HG03108 (cell line): ENCODE results near the gene MLLT3.

Experiments
- ATAC-seq: cut with Tn5 transposase; IDR thresholded peaks from one replicate; pipeline ENCODE4 v1.9.1; 2021; ENCODE audit warnings: moderate library complexity; ENCODE audit not compliant: unreplicated experiment

Gene MLLT3

DNA sequence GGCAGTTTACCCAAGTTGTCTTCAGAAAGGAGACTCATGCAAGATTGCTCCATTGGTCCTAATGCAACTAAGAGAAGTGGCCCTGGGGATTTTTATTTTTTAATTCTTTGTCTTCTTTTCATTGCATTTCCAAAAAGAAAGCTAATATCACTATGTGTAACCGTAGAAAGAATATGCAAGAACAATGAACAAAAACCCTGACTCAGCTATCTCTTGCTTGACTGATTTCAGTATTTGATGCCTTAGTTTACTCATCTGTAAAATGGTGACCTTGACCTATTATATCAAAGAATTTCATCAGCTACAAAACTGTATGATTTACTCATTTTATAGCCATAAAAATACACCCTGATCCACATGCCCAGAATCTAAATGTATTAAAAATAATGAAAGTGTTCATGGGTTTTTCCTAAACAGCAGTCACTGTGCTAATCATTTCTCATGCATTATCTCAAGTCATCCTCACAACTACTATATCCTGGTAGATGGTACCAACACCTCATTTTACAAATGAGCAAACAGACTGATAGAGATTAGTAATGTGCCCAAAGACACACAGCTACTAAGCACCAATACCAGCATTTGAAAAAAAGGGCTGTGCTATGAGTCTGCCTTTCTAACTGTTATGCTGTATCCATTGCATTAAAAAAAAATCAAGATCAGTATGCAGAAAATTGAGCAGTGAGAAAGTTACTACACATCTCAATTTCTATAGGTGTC, 185.7 kb downstream of the MLLT3 start:
- ATAC-seq: no peak

DNA sequence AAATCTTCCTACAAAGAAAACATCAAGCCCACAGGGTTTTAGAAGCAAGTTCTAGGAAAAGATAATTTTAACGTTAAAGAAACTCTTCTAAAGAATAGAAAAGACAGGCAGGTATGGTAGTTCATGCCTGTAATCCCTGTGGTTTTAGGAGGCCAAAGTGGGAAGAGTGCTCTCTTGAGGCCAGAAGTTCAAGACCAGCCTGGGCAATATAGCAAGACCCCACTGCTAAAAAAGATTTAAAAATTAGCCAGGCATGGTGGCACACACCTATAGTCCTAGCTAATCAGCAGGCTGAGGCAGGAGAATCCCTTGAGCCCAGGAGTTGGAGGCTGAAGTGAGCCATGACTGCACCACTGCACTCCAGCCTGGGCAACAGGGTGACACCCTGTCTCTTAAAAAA, 193.3 kb downstream of the MLLT3 start:
- no peak for ATAC-seq

DNA sequence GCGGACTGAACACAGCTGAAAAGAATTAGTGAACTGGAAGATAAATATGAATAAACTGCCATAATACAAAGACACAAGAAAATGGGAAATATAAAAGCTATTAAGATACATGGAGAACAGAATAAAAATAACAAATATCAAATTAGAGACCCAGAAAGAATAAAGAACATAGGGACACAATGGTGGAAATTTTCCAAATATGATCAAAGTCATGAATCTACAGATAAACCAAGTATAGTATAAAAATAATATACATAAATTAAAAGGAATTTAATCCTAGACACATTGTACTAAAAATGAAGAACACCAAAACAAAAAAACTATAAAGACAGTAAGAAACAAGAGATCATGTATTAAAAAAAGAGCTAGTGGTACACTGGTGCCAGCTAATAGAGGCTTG, 194.9 kb downstream of the MLLT3 start:
- no peak for ATAC-seq

DNA sequence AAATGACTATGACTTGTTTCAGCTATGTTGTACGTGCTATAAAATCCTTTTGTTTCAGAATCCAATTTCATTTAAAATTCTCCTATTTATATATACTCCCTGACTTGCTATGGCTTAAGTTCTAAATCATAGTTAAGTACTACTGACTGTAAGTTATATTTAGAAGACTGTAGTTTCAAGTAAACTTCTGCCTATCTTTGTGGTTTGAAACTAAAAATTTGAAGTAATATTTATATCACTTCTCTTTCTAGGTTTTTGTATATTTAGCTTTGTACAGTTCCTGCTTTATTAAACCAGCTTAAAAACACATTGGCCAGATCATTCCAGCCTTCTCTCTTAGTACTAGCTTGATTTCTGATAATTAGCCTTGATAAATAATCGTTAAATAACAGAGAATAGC, 196.3 kb downstream of the MLLT3 start:
- peak; percentile 77 for ATAC-seq

DNA sequence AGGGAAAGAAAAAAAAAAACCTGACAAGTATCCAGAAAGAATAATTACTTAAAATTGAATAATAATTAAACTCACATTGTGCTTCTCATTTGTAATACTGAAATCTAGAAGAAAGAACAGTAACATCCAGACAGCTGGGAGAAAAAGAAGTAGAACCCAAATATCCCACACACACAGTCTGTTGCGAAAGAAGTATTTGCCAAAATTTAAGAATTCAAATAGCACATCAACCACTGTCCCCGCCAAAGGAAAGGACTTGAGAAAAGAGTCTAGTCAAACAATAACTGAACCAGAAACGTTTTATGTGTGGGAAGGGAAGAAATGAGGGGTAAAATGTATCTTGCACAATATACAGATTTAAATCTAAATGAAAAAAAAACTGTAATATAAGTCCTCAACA, 202.8 kb downstream of the MLLT3 start:
- ATAC-seq: no peak

DNA sequence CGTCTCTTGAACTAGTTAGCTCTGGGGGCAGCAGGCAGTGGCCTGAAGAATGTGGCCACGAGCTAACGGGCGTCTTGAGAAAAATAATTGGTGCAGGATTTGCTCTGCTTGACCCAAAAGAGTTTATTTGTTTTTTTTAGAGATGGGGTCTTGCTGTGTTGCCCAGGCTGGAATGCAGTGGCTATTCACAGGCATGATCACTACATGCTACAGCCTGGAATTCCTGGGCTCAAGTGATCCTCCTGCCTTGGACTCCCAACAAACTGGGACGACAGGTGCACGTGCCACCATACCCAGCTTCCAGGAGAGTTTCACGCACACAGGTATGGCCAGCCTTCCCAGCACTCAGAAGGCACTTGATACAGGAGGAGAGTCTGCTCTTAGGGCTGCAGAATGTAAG, 203.8 kb downstream of the MLLT3 start:
- ATAC-seq: no peak

DNA sequence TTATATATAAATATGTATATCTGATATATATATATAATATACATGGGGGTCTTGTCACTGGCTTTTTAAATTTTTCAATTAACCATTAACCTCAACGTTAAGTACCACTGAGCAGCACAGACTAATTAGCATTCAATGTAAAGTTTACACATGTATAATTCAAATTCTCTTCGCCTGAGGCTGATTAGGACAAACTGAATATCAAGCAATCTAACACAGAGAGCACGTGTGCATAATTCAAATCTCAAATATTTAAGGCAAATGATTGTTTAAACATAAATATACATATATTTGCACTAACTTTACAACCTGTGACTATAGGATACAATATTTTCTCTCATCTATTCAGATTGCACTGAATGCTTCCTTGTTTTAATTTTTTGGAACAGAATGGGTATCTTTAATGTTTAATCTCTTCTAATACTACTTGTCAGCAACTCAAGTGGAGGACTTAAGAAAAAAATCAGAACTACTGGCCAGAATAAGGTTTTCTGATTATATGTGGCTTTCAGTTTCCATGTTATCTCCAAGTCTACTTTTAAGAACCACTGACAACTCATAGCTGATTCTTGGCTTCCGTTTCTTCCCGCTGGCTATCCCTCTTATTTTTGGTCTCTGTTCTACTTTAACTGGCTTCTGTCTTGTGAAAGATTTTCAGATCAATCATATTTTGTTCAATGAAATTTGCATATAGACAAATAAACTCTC, 204.8 kb downstream of the MLLT3 start:
- ATAC-seq: no peak

DNA sequence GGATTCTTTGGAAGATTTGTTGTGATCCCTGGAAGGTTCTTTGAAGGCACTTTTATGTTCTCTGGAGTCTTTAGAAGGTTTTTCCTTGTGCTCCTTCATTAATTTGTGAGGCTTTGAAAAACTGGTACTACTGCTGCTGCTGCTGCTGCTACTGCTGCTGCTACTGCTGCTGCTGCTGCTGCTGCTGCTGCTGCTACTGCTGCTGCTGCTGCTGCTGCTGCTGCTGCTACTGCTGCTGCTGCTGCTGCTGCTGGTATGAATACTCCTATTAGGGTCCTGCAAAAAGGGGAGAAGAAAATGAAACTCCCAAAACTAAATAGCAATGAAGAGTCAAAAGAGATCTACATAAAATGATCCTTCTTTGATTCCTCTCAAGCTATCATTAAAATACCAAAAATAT, 208.1 kb downstream of the MLLT3 start:
- ATAC-seq: no peak

DNA sequence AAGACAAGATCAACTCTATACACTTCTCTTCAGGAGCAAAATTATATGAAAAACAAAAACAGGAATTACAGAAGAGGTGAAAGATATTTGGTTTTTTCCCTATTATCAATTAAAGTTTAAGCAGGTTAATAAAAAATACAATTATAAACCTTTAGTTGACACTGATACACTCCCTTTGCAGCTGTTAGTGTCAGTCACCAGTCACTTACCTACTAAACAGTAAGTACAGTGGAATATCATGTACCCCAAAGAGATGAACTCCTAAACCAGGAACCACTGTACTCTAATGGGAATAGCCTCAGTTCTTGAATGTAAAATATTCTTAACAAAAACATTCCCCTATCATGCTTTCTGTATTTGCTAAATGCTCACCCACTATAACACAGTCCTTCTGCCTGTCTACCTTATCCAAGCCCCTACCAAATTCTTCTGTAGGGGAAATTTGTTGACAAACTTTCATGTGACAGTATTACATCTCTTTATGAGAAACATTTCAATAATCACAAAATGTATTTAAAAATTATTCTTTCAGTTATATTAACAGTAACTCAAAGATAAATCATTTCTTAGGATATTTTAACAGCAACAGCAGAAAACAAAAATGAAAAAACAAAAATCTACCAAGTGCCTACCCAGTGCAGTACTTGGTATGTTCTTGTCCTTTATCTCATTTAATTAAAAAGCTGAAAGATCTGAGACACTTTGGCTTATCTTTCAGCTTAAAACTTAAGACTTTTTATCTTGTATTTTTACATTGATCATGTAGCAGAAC, 212.8 kb downstream of the MLLT3 start:
- no peak for ATAC-seq

DNA sequence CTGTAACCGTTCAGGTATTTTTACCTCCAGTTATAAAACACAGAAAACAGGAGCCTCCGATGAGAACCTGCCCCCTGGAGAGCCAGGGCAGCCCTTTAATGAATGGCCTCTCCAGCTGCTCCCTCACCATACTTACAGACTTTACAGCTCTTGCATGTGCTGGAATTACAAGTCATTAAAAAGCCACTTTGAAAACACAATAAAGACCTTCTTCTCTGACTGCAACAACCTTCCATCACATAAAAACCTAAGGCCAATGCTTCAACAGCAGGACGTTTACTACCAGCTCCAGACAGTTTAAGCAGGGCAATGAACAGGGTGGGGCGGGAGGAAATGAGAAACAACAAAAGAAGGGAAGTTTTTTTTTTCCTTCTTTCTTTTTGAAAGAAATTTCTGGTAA, 213.8 kb downstream of the MLLT3 start:
- ATAC-seq: no peak

DNA sequence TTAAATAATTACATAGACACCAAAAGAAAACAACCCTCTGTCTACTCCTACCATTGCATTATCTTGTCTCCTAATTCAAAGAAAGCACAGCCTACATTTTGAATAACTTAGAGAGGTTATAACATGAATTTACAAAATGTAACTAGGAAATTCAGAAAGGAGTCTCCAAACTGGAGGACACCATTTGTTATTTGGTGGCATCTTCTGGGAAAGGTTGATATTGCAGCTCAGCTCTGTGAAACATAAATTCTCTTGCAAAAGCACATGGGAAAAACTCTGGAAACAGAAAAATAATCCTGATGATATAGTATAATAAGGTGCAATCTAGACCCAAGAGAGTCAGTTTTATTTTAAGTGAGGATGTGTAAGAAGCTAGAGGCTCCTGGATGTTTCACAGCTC, 215.3 kb downstream of the MLLT3 start:
- no peak for ATAC-seq

DNA sequence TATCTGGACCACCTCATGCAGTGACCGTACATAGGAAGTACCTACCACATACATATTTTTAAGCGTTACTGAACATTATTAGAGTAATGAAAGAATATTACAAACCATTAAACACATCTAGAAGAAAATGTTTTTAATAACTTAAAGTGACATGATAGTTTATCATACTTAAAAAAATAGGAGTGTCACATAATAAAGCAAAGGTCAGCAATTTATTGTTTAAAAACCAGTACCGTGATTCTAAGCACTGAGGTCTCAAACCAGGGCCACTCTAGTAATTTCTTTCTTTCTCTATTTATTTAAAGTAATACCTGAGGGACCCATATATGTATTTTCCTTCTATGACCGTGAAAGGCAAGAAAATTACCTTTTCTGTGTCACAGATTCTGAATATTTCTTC, 216.0 kb downstream of the MLLT3 start:
- ATAC-seq: no peak

DNA sequence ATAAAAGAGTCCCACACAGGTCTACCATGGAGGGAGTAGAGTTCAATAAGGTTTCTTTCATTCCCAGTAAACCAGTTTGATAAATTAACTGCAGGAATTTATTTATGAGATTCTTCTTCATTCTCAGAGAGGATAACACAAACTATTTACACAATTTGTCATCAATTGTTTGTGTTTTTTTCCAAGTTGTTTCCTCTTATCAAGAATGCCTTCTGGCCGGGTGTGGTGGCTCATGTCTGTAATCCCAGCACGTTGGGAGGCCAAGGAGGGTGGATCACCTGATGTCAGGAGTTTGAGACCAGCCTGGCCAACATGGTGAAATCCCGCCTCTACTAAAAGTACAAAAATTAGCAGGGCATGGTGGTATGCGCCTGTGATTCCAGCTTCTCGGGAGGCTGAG, 216.7 kb downstream of the MLLT3 start:
- ATAC-seq: no peak

DNA sequence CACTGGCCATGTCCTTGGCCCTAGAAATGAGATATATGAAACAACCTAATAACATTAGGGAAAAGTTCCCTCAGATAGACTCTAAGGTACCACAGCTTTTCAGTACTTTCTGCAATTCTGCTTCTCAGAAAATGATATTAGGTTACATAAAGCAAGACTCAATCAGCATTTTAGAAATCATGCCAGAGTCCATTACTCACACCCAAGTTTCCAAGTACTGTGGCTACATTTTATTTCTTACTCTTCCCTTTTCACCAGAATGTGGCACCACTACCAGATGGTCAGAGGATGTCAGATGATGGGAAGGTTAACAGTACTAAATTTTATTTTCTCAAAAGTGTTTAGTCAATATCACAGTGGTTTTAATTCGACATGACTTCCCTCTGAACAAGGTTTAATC, 217.2 kb downstream of the MLLT3 start:
- no peak for ATAC-seq

DNA sequence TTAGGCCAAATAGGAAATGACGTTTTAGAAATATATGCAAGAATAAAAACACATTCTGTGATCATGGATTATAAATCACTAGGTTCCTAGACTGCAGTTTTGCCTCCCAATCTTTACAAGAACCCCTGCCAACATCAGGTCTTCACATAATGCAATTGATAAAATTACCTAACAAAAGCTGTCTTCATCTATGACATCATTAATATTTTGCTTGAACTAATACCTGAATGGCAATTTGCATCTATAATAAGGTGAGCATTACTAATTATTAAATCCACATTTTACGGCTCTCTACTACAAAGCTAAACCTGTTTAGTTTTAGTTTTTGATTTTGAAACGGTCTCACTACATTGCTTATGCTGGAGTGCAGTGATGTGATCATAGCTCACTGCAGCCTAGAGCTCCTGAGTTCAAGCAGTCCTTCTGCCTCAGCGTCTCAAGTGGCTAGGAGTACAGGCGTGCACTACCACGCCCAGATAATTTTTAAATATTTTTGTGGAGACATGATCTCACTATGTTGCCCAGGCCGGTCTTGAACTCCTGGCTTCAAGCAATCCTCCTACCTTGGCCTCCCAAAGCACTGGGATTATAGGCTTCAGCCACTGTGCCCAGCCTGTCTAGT, 218.0 kb downstream of the MLLT3 start:
- no peak for ATAC-seq

DNA sequence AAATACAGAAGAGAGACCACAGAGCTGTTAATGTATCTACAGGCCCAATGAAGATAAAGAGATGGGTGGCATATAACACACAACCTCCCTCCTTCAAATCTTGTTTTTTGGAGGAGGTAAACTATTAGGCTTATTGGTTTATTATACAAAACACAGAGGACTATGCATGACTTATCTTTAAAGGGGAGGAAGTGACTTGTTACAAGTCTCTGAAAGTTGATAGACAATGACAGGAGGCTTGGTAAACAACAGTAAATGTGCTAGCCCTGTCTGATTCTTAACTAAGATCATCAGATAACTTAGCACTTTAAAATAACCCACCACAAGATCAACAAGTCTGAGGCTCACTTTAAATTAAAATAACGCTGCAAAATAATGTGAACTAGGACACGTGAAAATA, 219.0 kb downstream of the MLLT3 start:
- no peak for ATAC-seq

DNA sequence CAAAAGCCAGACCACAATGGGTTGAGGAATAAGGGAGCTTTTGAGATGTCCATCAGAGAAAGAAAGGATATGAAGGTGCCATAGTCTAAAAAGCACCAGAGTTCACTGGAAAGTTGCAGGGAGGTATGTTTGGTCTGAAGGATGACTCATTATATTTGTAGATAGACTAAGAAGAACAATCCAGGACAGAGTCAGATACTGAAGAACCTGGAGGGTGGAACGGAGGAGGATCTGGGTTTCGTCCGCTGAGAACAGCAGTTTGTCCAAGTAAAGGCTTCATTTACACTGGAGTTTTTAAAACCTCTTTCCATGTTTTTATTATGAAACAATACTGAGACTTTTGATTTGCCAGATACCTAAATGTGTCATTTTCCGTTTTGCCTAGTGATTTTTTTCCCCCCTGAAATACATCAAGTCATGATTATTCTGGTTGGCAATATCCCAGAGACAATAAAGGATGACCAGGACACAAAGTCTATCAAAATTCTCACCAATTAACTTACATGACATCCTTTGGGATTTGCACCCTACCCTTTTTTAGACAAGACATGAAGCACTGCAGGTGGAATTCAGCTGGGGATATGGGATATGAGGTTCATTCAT, 219.9 kb downstream of the MLLT3 start:
- no peak for ATAC-seq

DNA sequence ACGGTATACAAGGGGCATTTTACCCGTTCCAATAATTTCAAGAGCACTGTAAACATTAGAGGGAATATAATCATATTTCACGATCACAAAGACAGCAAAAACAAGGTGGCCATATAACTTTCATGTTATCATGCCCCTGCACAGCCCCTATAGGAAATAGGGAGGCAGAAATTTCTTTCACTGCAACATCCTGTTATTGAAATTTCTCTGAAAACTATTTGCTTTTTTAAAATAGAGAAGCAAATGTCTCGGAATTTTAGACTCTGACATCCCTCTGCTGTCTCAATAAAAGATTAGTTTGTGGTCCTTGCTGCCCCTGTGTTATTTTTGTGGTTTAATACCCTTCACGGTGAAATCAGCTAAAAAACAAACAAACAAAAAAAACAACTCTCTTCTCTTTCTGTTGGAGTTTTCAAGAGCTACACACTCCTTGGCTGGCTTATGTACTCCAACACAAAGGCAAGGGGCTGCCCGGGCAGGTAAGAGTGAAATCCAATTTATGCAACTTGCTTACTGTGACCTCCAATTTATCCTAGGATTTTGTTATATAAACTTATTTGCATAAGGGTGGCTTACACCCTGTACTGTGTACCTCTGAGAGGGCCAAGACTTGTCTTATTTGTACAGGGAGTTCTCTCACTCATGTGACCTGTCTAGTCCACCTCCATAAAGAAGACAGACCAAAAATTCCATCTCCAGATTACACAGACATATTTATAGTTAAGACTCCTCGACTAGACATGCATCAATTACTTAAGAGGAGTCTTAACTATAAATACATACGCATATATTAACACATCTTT, 223.6 kb downstream of the MLLT3 start:
- no peak for ATAC-seq

DNA sequence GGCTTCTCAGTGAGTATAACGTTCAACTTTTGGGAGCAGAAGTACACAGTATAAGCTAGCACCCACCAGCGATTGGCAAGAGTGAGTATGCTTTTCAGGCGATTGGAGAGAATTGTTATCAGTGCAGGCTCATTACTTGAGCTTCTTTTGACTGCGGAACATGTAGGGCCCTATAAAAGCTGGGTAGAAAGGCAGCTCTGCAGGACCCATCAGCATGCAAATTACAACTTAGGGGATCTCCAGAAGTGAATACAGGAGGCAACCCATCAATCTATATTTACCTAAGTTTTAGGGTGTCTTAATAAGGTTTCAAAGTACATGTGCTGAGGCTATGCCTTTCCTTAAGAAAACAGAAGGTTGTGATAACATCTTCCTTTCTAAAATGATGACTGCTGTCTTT, 225.0 kb downstream of the MLLT3 start:
- ATAC-seq: no peak

DNA sequence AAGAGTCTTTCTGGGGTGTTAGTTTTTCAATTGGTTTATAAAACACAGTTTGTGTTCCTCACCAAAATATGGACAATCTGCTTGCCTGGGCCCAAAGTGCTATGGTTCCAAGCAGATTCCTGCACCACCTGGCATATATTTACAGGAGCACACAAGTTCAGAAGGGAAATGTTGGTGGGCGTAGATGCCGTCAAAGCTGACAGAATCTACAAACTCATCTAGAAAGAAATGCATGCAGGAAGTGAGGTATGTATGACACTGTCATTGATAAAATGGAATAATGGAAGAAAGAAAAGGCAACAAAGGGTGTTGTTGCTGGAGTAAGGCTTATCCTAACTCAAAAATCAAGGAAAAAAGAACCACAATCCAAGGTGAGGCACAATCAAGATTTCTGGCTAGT, 225.8 kb downstream of the MLLT3 start:
- ATAC-seq: no peak
